Endothelial cell of umbilical vein (primary cell): ENCODE data around the gene SCYL3. TPM values are rescaled to one million over a fixed set of nuclear protein-coding genes. Genes with fewer than 3 reads are reported as not detected.

Experiments used
- BruUV-seq: library from RNA; stranded (reverse); fragments of 400-500 nt; replicated peaks from 2 replicates; lab custom pipeline; 2021; lab: Mats Ljungman, UMichigan
- CTCF ChIA-PET: fragments of 300-600, 350-600 bp; sonication (Branson Sonifier 250); formaldehyde crosslinking; loops from one replicate; lab custom pipeline; 2021; ENCODE audit warnings: antibody characterized with exemption, inconsistent platforms; lab: Charles Lee
- POLR2A ChIA-PET: fragments of 300-600, 350-600 bp; sonication (Branson Sonifier 250); formaldehyde crosslinking; loops from one replicate; lab custom pipeline; 2021; ENCODE audit warnings: antibody characterized with exemption, inconsistent platforms; lab: Charles Lee
- DNase-seq: peaks from one replicate; pipeline ENCODE4 v3.0.0-alpha.2; 2011; ENCODE audit warnings: low read depth, low spot score
- FAIRE-seq: peaks from 2 replicates; lab custom pipeline; 2011; peaks lifted over from hg19 to GRCh38; lab: Jason Lieb, UNC
- H2AFZ ChIP-seq: 2 replicates; pipeline ENCODE4 v1.6.0; 2012; ENCODE audit warnings: low read depth, low read length, control low read depth, inconsistent platforms
- H3K27ac ChIP-seq: 2 replicates; pipeline ENCODE4 v1.5.1; 2011; ENCODE audit warnings: low read depth, mild to moderate bottlenecking, control low read depth, low read length, moderate library complexity; ENCODE audit not compliant: insufficient read depth
- H3K27me3 ChIP-seq, 2 experiments: 2 replicates each; pipeline versions ENCODE4 v1.6.0 to v1.6.1; 2011; ENCODE audit warnings: low read length in 2 of 2, mixed read lengths in 1 of 2; ENCODE audit not compliant: control insufficient read depth in 2 of 2, insufficient read depth in 2 of 2
- H3K36me3 ChIP-seq, 2 experiments: 2 replicates in 1 of 2; 3 replicates in 1 of 2; pipeline ENCODE4 v1.5.1; 2011; ENCODE audit warnings: low read length in 2 of 2, mild to moderate bottlenecking in 1 of 2, moderate library complexity in 1 of 2; ENCODE audit not compliant: control insufficient read depth in 2 of 2, insufficient read depth in 2 of 2; ENCODE audit errors: extremely low read depth in 1 of 2
- H3K4me1 ChIP-seq: 3 replicates; pipeline ENCODE4 v1.5.1; 2011; ENCODE audit warnings: mild to moderate bottlenecking, low read length; ENCODE audit not compliant: control insufficient read depth, insufficient read depth; ENCODE audit errors: extremely low read depth
- H3K4me2 ChIP-seq: 2 replicates; pipeline ENCODE4 v1.6.1; 2011; ENCODE audit warnings: low read length, control low read depth, mixed read lengths; ENCODE audit not compliant: insufficient read depth
- H3K4me3 ChIP-seq, 3 experiments: fragments of 200-600 bp in 1 of 3; sonication (generic), shearing (Covaris generic) in 1 of 3; replicated peaks in 1 of 3; 2 replicates each; pipeline ENCODE4 v1.5.1; 2011 to 2016; ENCODE audit warnings: control low read depth in 3 of 3, low read length in 3 of 3, mild to moderate bottlenecking in 2 of 3, inconsistent platforms in 1 of 3, low read depth in 1 of 3, moderate library complexity in 1 of 3; ENCODE audit not compliant: insufficient read depth in 1 of 3
- H3K79me2 ChIP-seq: 2 replicates; pipeline ENCODE4 v1.6.0; 2012; ENCODE audit warnings: low read length, inconsistent platforms; ENCODE audit not compliant: control insufficient read depth, insufficient read depth
- H3K9ac ChIP-seq: replicated peaks from 2 replicates; pipeline ENCODE3; 2011; ENCODE audit warnings: low read length, control low read depth; ENCODE audit not compliant: insufficient read depth; ENCODE audit errors: extremely low read depth
- H3K9me1 ChIP-seq: replicated peaks from 3 replicates; pipeline ENCODE4 v1.6.0; 2011; ENCODE audit warnings: mild to moderate bottlenecking, low read length; ENCODE audit not compliant: control insufficient read depth, insufficient read depth; ENCODE audit errors: extremely low read depth
- H3K9me3 ChIP-seq: replicated peaks from 2 replicates; pipeline ENCODE4 v1.5.1; 2012; ENCODE audit warnings: low read length, inconsistent platforms; ENCODE audit not compliant: control insufficient read depth, insufficient read depth
- H4K20me1 ChIP-seq: replicated peaks from 2 replicates; pipeline ENCODE3; 2011; ENCODE audit warnings: mild to moderate bottlenecking, low read length; ENCODE audit not compliant: control insufficient read depth, insufficient read depth; ENCODE audit errors: extremely low read depth
- CTCF ChIP-seq, 2 donors: IDR thresholded peaks; 1 replicate in 1 of 2; 2 replicates in 1 of 2; pipeline ENCODE4 v1.5.1; 2011; ENCODE audit warnings: low read length in 2 of 2, mild to moderate bottlenecking in 2 of 2, moderate library complexity in 2 of 2, control low read depth in 1 of 2, inconsistent platforms in 1 of 2, low read depth in 1 of 2; ENCODE audit not compliant: insufficient read depth in 1 of 2; ENCODE audit errors: extremely low read depth in 1 of 2
- GATA2 ChIP-seq: IDR thresholded peaks from 2 replicates; pipeline ENCODE4 v1.7.0; 2011; ENCODE audit warnings: low read depth, mild to moderate bottlenecking, moderate library complexity, mixed read lengths, low read length; ENCODE audit not compliant: insufficient read length, insufficient read depth
- JUN ChIP-seq: IDR thresholded peaks from 2 replicates; pipeline ENCODE4 v1.6.1; 2011; ENCODE audit warnings: borderline replicate concordance, low read depth; ENCODE audit not compliant: insufficient read length, insufficient read depth
- MAX ChIP-seq: IDR thresholded peaks from 2 replicates; pipeline ENCODE4 v1.6.1; 2011; ENCODE audit not compliant: insufficient read depth, insufficient read length
- dilution Hi-C: fragments of 300-500 bp; cut with MboI; formaldehyde crosslinking; loops from one replicate; pipeline ENCODE4 v1.15.0; 2019; ENCODE audit warnings: low sequenced_read_pairs; ENCODE audit not compliant: extremely low pct_ligation_motif_present
- intact Hi-C: fragments of 100-400 bp; cut with micrococcal nuclease; formaldehyde crosslinking; loops from one replicate; pipeline ENCODE4 v1.10.0; 2022
- polyA plus RNA-seq, 4 experiments: library from polyadenylated mRNA; depleted of rRNA in 3 of 4; stranded (reverse) in 3 of 4; unstranded in 1 of 4; fragments of >200 nt; gene quantifications; 2 replicates each; pipeline versions ENCODE4 v1.2.1 to v1.2.3, GENCODE V29; 2011 to 2012; ENCODE audit warnings: missing spikeins in 1 of 4
- total RNA-seq: library from RNA; stranded (reverse); gene quantifications from 2 replicates; pipeline ENCODE4 v1.2.3, GENCODE V29; 2021

The SCYL3 gene
- total and polyA plus RNA-seq, 2 donors (not counting 3 experiments of a cell fraction or from before 2014, with no cell fraction given), result 3.3 to 6.2 TPM

GRCh38 chr1:169869426-169869825, 24.3 kb downstream of the SCYL3 start:
- Histone ChIP-seq H4K20me1 (no peaks in the 10 kb centered on the region), H3K36me3 (peaks cover 13 to 24% of the 10 kb centered on the region in 2 experiments), H3K4me1 (no peaks in the 10 kb centered on the region), H3K9me3 (no peaks in the 10 kb centered on the region), H3K9ac (no peak overlapping the region), H3K9me1 (no peaks in the 10 kb centered on the region), H3K4me2 (no peak overlapping the region), H3K27me3 (no peaks in the 10 kb centered on the region), H2AFZ (no peak overlapping the region), H3K79me2 (no peaks in the 10 kb centered on the region), H3K27ac (no peak overlapping the region), H3K4me3 (no peak overlapping the region)
- no peak for TF ChIP-seq CTCF (IDR thresholded peaks at IDR 0.05; ENCODE audit: extremely low read depth in 1 of 2, insufficient read depth in 1 of 2, low read depth in 1 of 2, low read length in 2 of 2)
- TF ChIP-seq MAX, result no peak
- TF ChIP-seq JUN, result no peak
- ChIA-PET CTCF (interaction anchor here (1.1 kb wide), 1 partner anchor 20 kb away, joined by 3 read pairs; no protein-coding TSS in a partner anchor), POLR2A (no interaction called here)
- dilution Hi-C loops, result no loop called here
- FAIRE-seq (no peak), DNase-seq (no peak)
- no TSS peak for BruUV-seq
- intact Hi-C loops, result no loop called here

GRCh38 chr1:169868978-169869377, 24.7 kb downstream of the SCYL3 start:
- POLR2A ChIA-PET, result no interaction called here
- H3K27ac ChIP-seq, result no peak overlapping the region

More at GRCh38 chr1:169868978-169869377, 24.7 kb downstream of the SCYL3 start:
- Histone ChIP-seq H3K36me3 (peaks cover 13 to 22% of the 10 kb centered on the region in 2 experiments), H2AFZ (no peak overlapping the region), H3K4me2 (no peak overlapping the region), H3K4me3 (no peak overlapping the region), H3K9me1 (no peaks in the 10 kb centered on the region), H3K9me3 (no peaks in the 10 kb centered on the region), H3K79me2 (no peaks in the 10 kb centered on the region), H3K9ac (no peak overlapping the region), H3K4me1 (no peaks in the 10 kb centered on the region), H3K27me3 (no peaks in the 10 kb centered on the region), H4K20me1 (no peaks in the 10 kb centered on the region)
- DNase-seq, result no peak
- dilution Hi-C loops (no loop called here), intact Hi-C loops (no loop called here)
- no TSS peak for BruUV-seq
- CTCF ChIA-PET, result interaction anchor here (1.1 kb wide), 1 partner anchor 20 kb away, joined by 3 read pairs; no protein-coding TSS in a partner anchor
- TF ChIP-seq GATA2 (no peak), MAX (no peak)
- FAIRE-seq, result no peak
